Activated CD8-positive, alpha-beta T cell treated with anti-CD3 and anti-CD28 coated beads for 36 hours (primary cell): ENCODE data around the gene CBY1. TPM values are rescaled to one million over a fixed set of nuclear protein-coding genes. Genes with fewer than 3 reads are reported as not detected.

Source experiments
- ATAC-seq: fragments of 200-7000 bp; cut with Tn5 transposase; one replicate; pipeline ENCODE4 v1.10.0; 2021; ENCODE audit warnings: mild to moderate bottlenecking, moderate library complexity
- CTCF ChIA-PET: fragments of 350-600 bp; sonication (Branson Sonifier 250); formaldehyde crosslinking; loops from one replicate; lab custom pipeline; 2021; ENCODE audit warnings: antibody characterized with exemption; lab: Charles Lee
- POLR2A ChIA-PET: fragments of 350-600 bp; sonication (Branson Sonifier 250); formaldehyde crosslinking; loops from one replicate; lab custom pipeline; 2021; ENCODE audit warnings: antibody characterized with exemption; lab: Charles Lee
- DNase-seq: peaks from one replicate; pipeline ENCODE4 v3.0.0-alpha.2; 2020
- H3K27ac Mint-ChIP-seq: one replicate; pipeline ENCODE4 v1.8.0; 2021; ENCODE audit warnings: mild to moderate bottlenecking, mixed read lengths
- H3K27me3 Mint-ChIP-seq: one replicate; pipeline ENCODE4 v1.8.0; 2021; ENCODE audit warnings: mixed read lengths
- H3K36me3 Mint-ChIP-seq: one replicate; pipeline ENCODE4 v1.8.0; 2021; ENCODE audit warnings: low read depth, mixed read lengths
- H3K4me1 Mint-ChIP-seq: one replicate; pipeline ENCODE4 v1.8.0; 2021; ENCODE audit warnings: low read depth, mixed read lengths
- H3K4me3 Mint-ChIP-seq: one replicate; pipeline ENCODE4 v1.8.0; 2021; ENCODE audit warnings: mild to moderate bottlenecking, moderate library complexity, mixed read lengths
- H3K9me3 Mint-ChIP-seq: one replicate; pipeline ENCODE4 v1.8.0; 2021; ENCODE audit warnings: mixed read lengths
- CTCF ChIP-seq: fragments of 200-600 bp; IDR thresholded peaks from one replicate; pipeline ENCODE4 v1.8.0; 2022; ENCODE audit warnings: antibody characterized with exemption, mild to moderate bottlenecking
- intact Hi-C: fragments of 100-400 bp; cut with micrococcal nuclease; formaldehyde crosslinking; loops from one replicate; pipeline ENCODE4 v1.10.0; 2022
- total RNA-seq, 2 experiments: library from RNA; stranded (reverse); gene quantifications; one replicate each; pipeline ENCODE4 v1.2.3, GENCODE V29; 2021

CBY1 gene
- total RNA-seq, 2 experiments from 2014 or later = 15.6 to 15.7 TPM

- ATAC-seq (peak; percentile 89), DNase-seq (peak; percentile 99)
- CTCF ChIA-PET = interaction anchor here (0.9 to 2.9 kb wide), 4 partner anchors 19 to 64 kb away, joined by 3 to 18 read pairs (median 4); partner anchors contain the start of gene TOMM22
- peaks cover 31% of the 10 kb centered on the region for H3K36me3 Mint-ChIP-seq
- POLR2A ChIA-PET = interaction anchor here (0.7 to 41.0 kb wide), 7 partner anchors 9 to 36 kb away, joined by 3 to 905 read pairs (median 5); partner anchors contain the start of genes SUN2 and TOMM22
- H3K27me3 Mint-ChIP-seq = no peaks in the 10 kb centered on the region
- peak within 1 kb of the TSS; percentile 88 for H3K4me3 Mint-ChIP-seq
- H3K4me1 Mint-ChIP-seq = peaks cover 48% of the 10 kb centered on the region
- TF ChIP-seq CTCF = no peak
- intact Hi-C loops = loop anchor here (10.0 kb wide), 1 partner anchor 49 kb away; the partner anchor contains the start of gene SUN2
- H3K9me3 Mint-ChIP-seq = no peaks in the 10 kb centered on the region
- peak within 1 kb of the TSS; percentile 98 for H3K27ac Mint-ChIP-seq
These were observed 49.0 kb downstream of the CBY1 start, which contains the start of gene GTPBP1 for GRCh38 chr22:38705235-38706100. Gene GTPBP1, plus strand, starts transcription at chr22:38705944. Its CDS starts 12 bp downstream, at chr22:38705956.

DNA sequence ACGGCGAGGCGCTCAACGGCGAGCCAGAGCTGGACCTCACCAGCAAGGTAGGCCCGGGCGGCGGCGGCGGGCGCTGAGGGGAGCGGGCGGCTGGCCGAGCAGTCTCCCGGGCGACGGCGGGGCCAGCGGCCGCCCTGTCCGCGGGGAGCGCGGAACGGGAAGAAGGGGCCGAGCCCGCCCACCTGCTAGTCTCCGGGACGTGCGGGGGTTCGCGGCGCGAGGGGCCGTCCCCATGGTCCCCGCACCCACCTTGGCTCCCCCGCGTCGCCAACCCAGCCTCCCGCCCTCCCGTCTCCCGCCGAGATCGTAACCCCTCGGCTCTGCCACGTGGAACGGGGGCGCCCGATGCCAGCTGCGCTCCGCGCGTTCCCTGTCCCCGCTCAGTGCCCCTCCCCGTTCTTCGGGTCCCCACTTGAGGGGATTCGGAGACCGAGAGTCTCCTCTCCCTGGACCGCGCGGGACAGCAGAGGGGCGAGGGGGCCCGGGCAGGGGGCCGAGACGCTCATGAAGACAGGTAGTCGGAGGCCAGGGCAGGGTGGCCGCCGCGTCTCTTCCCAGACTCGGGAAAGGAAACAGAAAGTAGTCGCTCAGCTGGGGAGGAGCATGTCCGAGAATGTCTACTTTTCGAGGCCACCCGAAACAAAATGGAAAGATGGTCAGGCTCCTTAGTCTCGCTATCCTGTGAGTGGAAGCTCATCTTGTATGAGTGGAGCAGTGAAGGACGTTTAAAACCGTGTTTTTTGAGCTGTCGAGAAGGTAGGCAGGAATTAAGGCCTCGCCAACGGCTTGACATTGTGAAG lies 49.9 kb downstream of the CBY1 start:
- no peak for TF ChIP-seq CTCF
- Mint-ChIP-seq H3K27me3 (no peaks in the 10 kb centered on the region), H3K36me3 (peaks cover 37% of the 10 kb centered on the region), H3K4me1 (peaks cover 53% of the 10 kb centered on the region), H3K4me3 (peak overlapping the region; percentile 88), H3K27ac (peak overlapping the region; percentile 83), H3K9me3 (no peaks in the 10 kb centered on the region)
- ATAC-seq (no peak), DNase-seq (peak; percentile 49)
- ChIA-PET CTCF (interaction anchor here (0.7 to 2.9 kb wide), 7 partner anchors 19 to 654 kb away, joined by 3 to 18 read pairs (median 3); partner anchors contain the start of gene TOMM22), POLR2A (interaction anchor here (0.7 to 41.0 kb wide), 8 partner anchors 8 to 35 kb away, joined by 3 to 905 read pairs (median 4); partner anchors contain the start of genes SUN2 and TOMM22)
- intact Hi-C loops = loop anchor here (10.0 kb wide), 1 partner anchor 48 kb away; the partner anchor contains the start of gene SUN2

- no peak for ATAC-seq
- no peak for TF ChIP-seq CTCF
- H3K9me3 Mint-ChIP-seq = no peaks in the 10 kb centered on the region
- H3K36me3 Mint-ChIP-seq = peaks cover 38% of the 10 kb centered on the region
- H3K4me1 Mint-ChIP-seq = peaks cover 48% of the 10 kb centered on the region
- intact Hi-C loops = loop anchor here (10.0 kb wide), 1 partner anchor 48 kb away; the partner anchor contains the start of gene SUN2
- DNase-seq = no peak
- ChIA-PET POLR2A (interaction anchor here (0.9 to 41.0 kb wide), 6 partner anchors 10 to 214 kb away, joined by 3 to 905 read pairs (median 6); partner anchors contain the start of genes SUN2 and TOMM22), CTCF (interaction anchor here (0.7 to 2.9 kb wide), 7 partner anchors 18 to 655 kb away, joined by 3 to 18 read pairs (median 3); partner anchors contain the start of gene TOMM22)
- H3K27me3 Mint-ChIP-seq = no peaks in the 10 kb centered on the region
- peak overlapping the region; percentile 83 for H3K27ac Mint-ChIP-seq
- peak overlapping the region; percentile 88 for H3K4me3 Mint-ChIP-seq
These were observed 50.4 kb downstream of the CBY1 start for GRCh38 chr22:38706901-38707195.

DNA sequence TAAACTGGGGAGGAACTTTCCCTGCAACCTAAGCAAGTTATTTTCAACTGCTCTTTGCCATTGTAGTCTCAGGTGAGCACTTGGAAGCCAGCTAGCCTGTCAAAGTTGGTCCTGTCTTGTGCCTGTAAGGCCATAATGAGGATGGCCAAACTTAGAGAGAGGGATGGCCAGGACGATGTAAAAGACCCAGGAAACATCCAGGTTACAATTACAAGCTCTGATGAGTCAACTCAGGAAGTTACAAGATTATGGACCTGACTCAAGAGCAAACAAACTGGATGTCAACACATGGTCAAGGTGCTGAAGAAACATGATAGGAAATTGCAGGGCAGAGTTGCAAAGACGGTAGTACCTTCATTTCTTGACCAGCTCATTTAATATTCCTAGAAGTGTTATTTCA lies 50.9 kb downstream of the CBY1 start:
- ChIA-PET POLR2A (interaction anchor here (0.9 to 41.0 kb wide), 6 partner anchors 8 to 214 kb away, joined by 4 to 905 read pairs (median 8); partner anchors contain the start of genes SUN2 and TOMM22), CTCF (interaction anchor here (0.9 to 2.9 kb wide), 7 partner anchors 18 to 59 kb away, joined by 3 to 18 read pairs (median 4); partner anchors contain the start of gene TOMM22)
- Mint-ChIP-seq H3K4me3 (peak overlapping the region; percentile 88), H3K27me3 (no peaks in the 10 kb centered on the region), H3K9me3 (no peaks in the 10 kb centered on the region), H3K4me1 (peaks cover 52% of the 10 kb centered on the region), H3K36me3 (peaks cover 41% of the 10 kb centered on the region), H3K27ac (peak overlapping the region; percentile 83)
- no peak for TF ChIP-seq CTCF
- no peak for DNase-seq
- intact Hi-C loops = loop anchor here (10.0 kb wide), 1 partner anchor 47 kb away; the partner anchor contains the start of gene SUN2
- no peak for ATAC-seq
